ENCODE data around the gene TENM4.

DNA sequence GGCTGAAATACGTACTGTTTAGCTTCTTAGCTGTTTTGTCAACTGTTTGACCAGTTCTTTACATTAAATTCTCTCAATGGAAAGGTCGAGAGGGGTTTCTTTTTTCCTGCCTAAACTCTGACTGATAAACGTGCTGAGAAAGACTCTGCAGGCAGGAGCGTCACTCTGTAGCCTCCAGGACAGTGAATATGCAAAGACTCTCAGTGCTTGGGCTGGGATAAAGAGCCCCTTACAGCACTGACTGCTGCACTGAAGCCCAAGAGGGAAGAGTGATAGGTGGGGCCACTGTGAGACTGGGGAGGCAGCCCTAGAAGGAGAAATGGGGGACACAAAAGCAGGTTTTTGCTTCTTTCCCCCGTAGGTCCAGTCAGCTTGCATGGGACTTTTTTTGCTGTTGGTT is 213.5 kb downstream of the TENM4 start:
- TF ChIP-seq ZBTB43 (CRISPR knock-in tag; IDR thresholded peaks at IDR 0.05) (no peak), ESRRA (CRISPR knock-in tag; IDR thresholded peaks at IDR 0.05; ENCODE audit: borderline replicate concordance) (no peak), KAT7 (CRISPR knock-in tag; IDR thresholded peaks at IDR 0.05; ENCODE audit: borderline replicate concordance) (no peak)

Data from WTC11 (cell line).